Stimulated activated CD4-positive, alpha-beta T cell treated with anti-CD3 and anti-CD28 coated beads, TNF-alpha, amount 100 ng/mL, for 48 hours (primary cell): ENCODE measurements around the gene EPHB2.

Experiments
- DNase-seq, 3 donors: peaks; one replicate each; pipeline ENCODE4 v3.0.0-alpha.2; 2020; ENCODE audit warnings: low read depth in 3 of 3

EPHB2 gene

GRCh38 chr1:22780696-22781095 is 70.1 kb downstream of the EPHB2 start:
- DNase-seq: no peak

GRCh38 chr1:22781483-22781882 is 70.8 kb downstream of the EPHB2 start:
- no peak for DNase-seq

- DNase-seq: no peak
These were observed 71.8 kb downstream of the EPHB2 start for GRCh38 chr1:22782406-22782805.

- DNase-seq: no peak
These were observed 73.7 kb downstream of the EPHB2 start for GRCh38 chr1:22784317-22784716.

GRCh38 chr1:22784737-22785136 is 74.1 kb downstream of the EPHB2 start:
- no peak for DNase-seq

- no peak for DNase-seq
These were observed 75.5 kb downstream of the EPHB2 start for GRCh38 chr1:22786101-22786500.

GRCh38 chr1:22786719-22787489 is 76.3 kb downstream of the EPHB2 start:
- DNase-seq: no peak

GRCh38 chr1:22787636-22788035 is 77.0 kb downstream of the EPHB2 start:
- no peak for DNase-seq

- no peak for DNase-seq
These were observed 77.6 kb downstream of the EPHB2 start for GRCh38 chr1:22788254-22788661.

- DNase-seq: no peak
These were observed 78.8 kb downstream of the EPHB2 start for GRCh38 chr1:22789356-22789994.

- DNase-seq: no peak
These were observed 79.8 kb downstream of the EPHB2 start for GRCh38 chr1:22790232-22791008.

- DNase-seq: no peak
These were observed 81.2 kb downstream of the EPHB2 start for GRCh38 chr1:22791831-22792347.

- DNase-seq: no peak
These were observed 81.9 kb downstream of the EPHB2 start for GRCh38 chr1:22792396-22793160.

- no peak for DNase-seq
These were observed 83.0 kb downstream of the EPHB2 start for GRCh38 chr1:22793647-22794046.

- no peak for DNase-seq
These were observed 84.2 kb downstream of the EPHB2 start for GRCh38 chr1:22794647-22795365.

- DNase-seq: no peak
These were observed 84.7 kb downstream of the EPHB2 start for GRCh38 chr1:22795366-22795714.

GRCh38 chr1:22796642-22797041 is 86.0 kb downstream of the EPHB2 start:
- no peak for DNase-seq

- DNase-seq: no peak
These were observed 87.4 kb downstream of the EPHB2 start for GRCh38 chr1:22798083-22798482.

- no peak for DNase-seq
These were observed 89.3 kb downstream of the EPHB2 start for GRCh38 chr1:22799971-22800370.

GRCh38 chr1:22800629-22801028 is 90.0 kb downstream of the EPHB2 start:
- DNase-seq: no peak

GRCh38 chr1:22801347-22801746 is 90.7 kb downstream of the EPHB2 start:
- DNase-seq: no peak
